Gastrocnemius medialis (tissue), 4 donors: ENCODE results near the gene SH3GLB1. TPM values are rescaled to one million over a fixed set of nuclear protein-coding genes. Genes with fewer than 3 reads are reported as not detected.

Experiments used
- ATAC-seq, 2 donors: fragments of 150-250 bp; one replicate each; pipeline ENCODE4 v1.9.1; 2016
- DNase-seq, 2 donors: peaks; one replicate each; pipeline ENCODE4 v3.0.0-alpha.2; 2019
- H3K27ac ChIP-seq, 4 donors: fragments of 200-600 bp; sonication (generic); 1 replicate in 1 of 4; 2 replicates in 3 of 4; pipeline ENCODE4 v1.5.1; 2016 to 2018; ENCODE audit warnings: mild to moderate bottlenecking in 2 of 4, moderate library complexity in 1 of 4
- H3K27me3 ChIP-seq, 3 donors: fragments of 200-600 bp; sonication (generic) in 2 of 3; 1 replicate in 1 of 3; 2 replicates in 2 of 3; pipeline versions ENCODE4 v1.5.1 to v1.6.0; 2016 to 2019; ENCODE audit warnings: mild to moderate bottlenecking in 1 of 3, moderate library complexity in 1 of 3
- H3K36me3 ChIP-seq, 2 donors: fragments of 200-600 bp; sonication (generic) in 1 of 2; one replicate each; pipeline ENCODE4 v1.5.1; 2017 to 2018
- H3K4me1 ChIP-seq, 2 donors: fragments of 200-600 bp; sonication (generic) in 1 of 2; one replicate each; pipeline ENCODE4 v1.5.1; 2016 to 2017; ENCODE audit warnings: mild to moderate bottlenecking in 2 of 2
- H3K4me3 ChIP-seq, 4 donors: fragments of 200-600 bp; sonication (generic) in 3 of 4; 1 replicate in 1 of 4; 2 replicates in 3 of 4; pipeline ENCODE4 v1.5.1; 2016 to 2019; ENCODE audit warnings: mild to moderate bottlenecking in 2 of 4
- H3K9me3 ChIP-seq, 3 donors: fragments of 200-600 bp; sonication (generic) in 2 of 3; 1 replicate in 1 of 3; 2 replicates in 2 of 3; pipeline ENCODE4 v1.5.1; 2016 to 2019
- CTCF ChIP-seq, 5 experiments: fragments of 450-650 bp in 3 of 5; fragments of 200-600 bp in 2 of 5; sonication (generic) in 2 of 5; IDR thresholded peaks in 4 of 5; conservative IDR thresholded peaks in 1 of 5; 1 replicate in 4 of 5; 2 replicates in 1 of 5; pipeline ENCODE4 v1.5.1; 2016 to 2019; ENCODE audit warnings: antibody characterized with exemption in 5 of 5, mild to moderate bottlenecking in 3 of 5, moderate library complexity in 3 of 5
- POLR2A ChIP-seq, 2 donors: fragments of 450-650 bp; IDR thresholded peaks; one replicate each; pipeline ENCODE4 v1.6.1; 2017; ENCODE audit warnings: antibody characterized with exemption in 2 of 2, mild to moderate bottlenecking in 2 of 2, moderate library complexity in 2 of 2
- in situ Hi-C, 4 donors: fragments of 200-750 bp; cut with MboI; loops; one replicate each; pipeline versions ENCODE4 v1.15.0 to v1.8.0; 2017; ENCODE audit warnings: low sequenced_read_pairs in 4 of 4
- intact Hi-C: fragments of 100-400 bp; cut with DNase I; formaldehyde crosslinking; loops from one replicate; pipeline ENCODE4 v1.15.1; 2023; ENCODE audit warnings: low total_unique reads
- total RNA-seq, 4 donors: library from RNA; depleted of rRNA; stranded (reverse); fragments of >200 nt; gene quantifications; one replicate each; pipeline versions ENCODE4 v1.1.0 to v1.2.3, GENCODE V29; 2016

Gene SH3GLB1
- total RNA-seq, 4 donors from 2014 or later = 76.6 to 168 (median 112) TPM

- Histone ChIP-seq H3K4me1 (peaks cover 0 to 17% of the 10 kb centered on the region in 2 donors), H3K27ac (no peak overlapping the region), H3K36me3 (no peaks in the 10 kb centered on the region), H3K9me3 (no peaks in the 10 kb centered on the region), H3K4me3 (no peak overlapping the region), H3K27me3 (no peaks in the 10 kb centered on the region)
- no peak for ATAC-seq
- TF ChIP-seq POLR2A (IDR thresholded peaks at IDR 0.05) (no peak), CTCF (IDR thresholded peaks at IDR 0.05 in 4 of 5, conservative IDR thresholded peaks at IDR 0.05 in 1 of 5) (no peak)
- in situ Hi-C loops = no loop called here
- DNase-seq = no peak
- intact Hi-C loops = no loop called here
Measured at GRCh38 chr1:86754265-86754974, 50.0 kb downstream of the SH3GLB1 start.

- Histone ChIP-seq H3K9me3 (no peaks in the 10 kb centered on the region), H3K36me3 (no peaks in the 10 kb centered on the region), H3K4me3 (no peak overlapping the region), H3K27ac (no peak overlapping the region), H3K27me3 (no peaks in the 10 kb centered on the region), H3K4me1 (peaks cover 0 to 8% of the 10 kb centered on the region in 2 donors)
- TF ChIP-seq CTCF (IDR thresholded peaks at IDR 0.05 in 4 of 5, conservative IDR thresholded peaks at IDR 0.05 in 1 of 5) = no peak
- TF ChIP-seq POLR2A (IDR thresholded peaks at IDR 0.05) = no peak
- in situ Hi-C loops (no loop called here), intact Hi-C loops (no loop called here)
- no peak for DNase-seq
- ATAC-seq = no peak
Measured at GRCh38 chr1:86756062-86756406, 51.7 kb downstream of the SH3GLB1 start.

- in situ Hi-C loops = no loop called here
Measured at GRCh38 chr1:86757272-86757984, 53.1 kb downstream of the SH3GLB1 start.

GRCh38 chr1:86758570-86758969 lies 54.2 kb downstream of the SH3GLB1 start:
- H3K27ac ChIP-seq = no peak overlapping the region
- no peak overlapping the region for H3K4me3 ChIP-seq
- H3K36me3 ChIP-seq = no peaks in the 10 kb centered on the region
- intact Hi-C loops (no loop called here), in situ Hi-C loops (no loop called here)
- no peak for ATAC-seq
- peaks cover 0 to 8% of the 10 kb centered on the region in 2 donors for H3K4me1 ChIP-seq
- TF ChIP-seq POLR2A (IDR thresholded peaks at IDR 0.05) = no peak
- no peak for TF ChIP-seq CTCF (IDR thresholded peaks at IDR 0.05 in 4 of 5, conservative IDR thresholded peaks at IDR 0.05 in 1 of 5)
- H3K9me3 ChIP-seq = no peaks in the 10 kb centered on the region
- H3K27me3 ChIP-seq = no peaks in the 10 kb centered on the region
- DNase-seq = no peak

More at GRCh38 chr1:86757272-86757984, 53.1 kb downstream of the SH3GLB1 start:
- Histone ChIP-seq H3K9me3 (no peaks in the 10 kb centered on the region), H3K36me3 (no peaks in the 10 kb centered on the region), H3K4me1 (peaks cover 0 to 8% of the 10 kb centered on the region in 2 donors), H3K4me3 (no peak overlapping the region), H3K27ac (peak overlapping the region in 2 of 4 donors; percentile 17 to 25), H3K27me3 (no peaks in the 10 kb centered on the region)
- DNase-seq (peak in 1 of 2 donors; percentile 27), ATAC-seq (peak; percentile 53 to 63)
- TF ChIP-seq POLR2A (IDR thresholded peaks at IDR 0.05) = no peak
- TF ChIP-seq CTCF (IDR thresholded peaks at IDR 0.05 in 4 of 5, conservative IDR thresholded peaks at IDR 0.05 in 1 of 5) = no peak
- intact Hi-C loops = no loop called here
